Activated naive CD4-positive, alpha-beta T cell treated with anti-CD3 and anti-CD28 coated beads, Interleukin-2, amount 50 U/mL, for 24 hours (primary cell): ENCODE data around the gene HOXB4.

Experiments
- H3K27ac Mint-ChIP-seq: one replicate; pipeline ENCODE4 v1.8.0; 2021; ENCODE audit warnings: mild to moderate bottlenecking, mixed read lengths
- H3K27me3 Mint-ChIP-seq: one replicate; pipeline ENCODE4 v1.8.0; 2021; ENCODE audit warnings: mixed read lengths
- H3K36me3 Mint-ChIP-seq: one replicate; pipeline ENCODE4 v1.8.0; 2021; ENCODE audit warnings: mixed read lengths
- H3K4me1 Mint-ChIP-seq: one replicate; pipeline ENCODE4 v1.8.0; 2021; ENCODE audit warnings: mixed read lengths
- H3K4me3 Mint-ChIP-seq: one replicate; pipeline ENCODE4 v1.8.0; 2021; ENCODE audit warnings: mild to moderate bottlenecking, mixed read lengths
- H3K9me3 Mint-ChIP-seq: one replicate; pipeline ENCODE4 v1.8.0; 2021; ENCODE audit warnings: mixed read lengths

Gene HOXB4

GRCh38 chr17:48565022-48565554 is 13.1 kb downstream of the HOXB4 start:
- H3K27ac Mint-ChIP-seq: peak overlapping the region; percentile 75
- peaks cover 6% of the 10 kb centered on the region for H3K27me3 Mint-ChIP-seq
- no peak overlapping the region for H3K4me3 Mint-ChIP-seq
- peaks cover 24% of the 10 kb centered on the region for H3K4me1 Mint-ChIP-seq
- H3K9me3 Mint-ChIP-seq: no peaks in the 10 kb centered on the region
- H3K36me3 Mint-ChIP-seq: peaks cover 3% of the 10 kb centered on the region

DNA sequence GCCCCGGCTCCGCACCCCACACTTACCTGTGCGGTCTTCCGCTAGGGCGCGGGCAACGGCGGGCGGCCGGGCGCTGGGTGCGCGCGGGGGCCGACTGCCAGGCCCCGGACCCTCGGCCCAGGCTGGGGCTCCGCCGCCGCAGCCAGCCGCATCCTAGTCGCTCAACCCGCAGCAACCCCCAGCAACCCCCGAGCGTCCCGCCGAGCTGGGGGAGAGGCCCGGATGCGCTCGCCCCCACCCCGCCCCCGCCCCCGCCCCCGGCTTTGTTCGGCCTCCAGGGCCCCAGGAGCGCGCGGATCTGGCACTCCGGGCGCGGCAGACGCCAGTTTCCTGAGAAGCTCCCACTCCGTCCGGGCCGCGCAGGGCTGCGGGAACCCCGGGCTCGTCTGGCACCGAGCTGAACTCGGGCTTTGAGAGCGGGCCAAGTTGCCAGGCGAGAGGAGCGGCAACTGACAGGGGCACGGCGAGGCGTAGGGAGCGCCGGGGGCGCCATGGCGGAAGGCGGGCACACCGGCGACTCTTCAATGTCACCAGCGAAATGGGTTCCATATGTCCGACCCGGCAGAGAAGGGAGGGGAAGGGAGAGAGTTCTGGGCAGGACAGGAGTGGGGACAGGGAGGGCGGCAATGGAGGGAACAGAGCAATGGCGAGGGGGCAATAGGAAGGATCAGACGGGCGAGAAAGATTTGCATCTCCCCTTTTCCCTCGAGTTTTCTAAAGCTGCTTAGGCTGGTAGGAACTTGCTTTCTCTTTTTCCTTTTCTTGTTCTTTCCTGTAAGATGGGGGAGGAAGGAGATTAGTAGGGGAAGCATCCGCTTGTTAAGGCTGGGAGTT is 13.7 kb downstream of the HOXB4 start:
- peak overlapping the region; percentile 75 for H3K27ac Mint-ChIP-seq
- peaks cover 3% of the 10 kb centered on the region for H3K36me3 Mint-ChIP-seq
- no peaks in the 10 kb centered on the region for H3K9me3 Mint-ChIP-seq
- peaks cover 24% of the 10 kb centered on the region for H3K4me1 Mint-ChIP-seq
- no peak overlapping the region for H3K4me3 Mint-ChIP-seq
- peaks cover 6% of the 10 kb centered on the region for H3K27me3 Mint-ChIP-seq

DNA sequence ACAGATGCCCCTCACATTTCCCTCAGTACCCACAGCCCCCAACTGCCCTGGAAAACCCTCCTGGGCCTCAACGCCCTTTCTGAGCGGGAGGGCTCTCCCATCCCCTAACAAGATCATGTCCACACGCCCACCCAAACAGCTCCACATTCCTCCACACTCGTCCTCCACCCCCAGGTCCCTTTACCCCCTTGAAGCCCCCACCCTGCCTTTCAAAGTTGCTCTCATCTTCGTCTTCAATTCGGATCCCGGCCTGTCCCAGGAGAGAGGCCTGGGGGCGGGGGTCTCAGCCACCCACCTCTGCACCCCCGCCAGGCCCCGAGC is 14.3 kb downstream of the HOXB4 start:
- Mint-ChIP-seq H3K27me3 (peaks cover 4% of the 10 kb centered on the region), H3K36me3 (peaks cover 3% of the 10 kb centered on the region), H3K9me3 (no peaks in the 10 kb centered on the region), H3K4me1 (peaks cover 21% of the 10 kb centered on the region), H3K27ac (no peak overlapping the region), H3K4me3 (no peak overlapping the region)

- Mint-ChIP-seq H3K9me3 (no peaks in the 10 kb centered on the region), H3K4me3 (no peak overlapping the region), H3K4me1 (peaks cover 17% of the 10 kb centered on the region), H3K27ac (no peak overlapping the region), H3K36me3 (peaks cover 3% of the 10 kb centered on the region), H3K27me3 (peaks cover 2% of the 10 kb centered on the region)
These were observed 14.7 kb downstream of the HOXB4 start for GRCh38 chr17:48563385-48563838.

GRCh38 chr17:48562934-48563333 is 15.2 kb downstream of the HOXB4 start:
- no peak overlapping the region for H3K27ac Mint-ChIP-seq
- peaks cover 15% of the 10 kb centered on the region for H3K4me1 Mint-ChIP-seq
- H3K27me3 Mint-ChIP-seq: no peaks in the 10 kb centered on the region
- no peak overlapping the region for H3K4me3 Mint-ChIP-seq
- H3K9me3 Mint-ChIP-seq: no peaks in the 10 kb centered on the region
- peaks cover 3% of the 10 kb centered on the region for H3K36me3 Mint-ChIP-seq

DNA sequence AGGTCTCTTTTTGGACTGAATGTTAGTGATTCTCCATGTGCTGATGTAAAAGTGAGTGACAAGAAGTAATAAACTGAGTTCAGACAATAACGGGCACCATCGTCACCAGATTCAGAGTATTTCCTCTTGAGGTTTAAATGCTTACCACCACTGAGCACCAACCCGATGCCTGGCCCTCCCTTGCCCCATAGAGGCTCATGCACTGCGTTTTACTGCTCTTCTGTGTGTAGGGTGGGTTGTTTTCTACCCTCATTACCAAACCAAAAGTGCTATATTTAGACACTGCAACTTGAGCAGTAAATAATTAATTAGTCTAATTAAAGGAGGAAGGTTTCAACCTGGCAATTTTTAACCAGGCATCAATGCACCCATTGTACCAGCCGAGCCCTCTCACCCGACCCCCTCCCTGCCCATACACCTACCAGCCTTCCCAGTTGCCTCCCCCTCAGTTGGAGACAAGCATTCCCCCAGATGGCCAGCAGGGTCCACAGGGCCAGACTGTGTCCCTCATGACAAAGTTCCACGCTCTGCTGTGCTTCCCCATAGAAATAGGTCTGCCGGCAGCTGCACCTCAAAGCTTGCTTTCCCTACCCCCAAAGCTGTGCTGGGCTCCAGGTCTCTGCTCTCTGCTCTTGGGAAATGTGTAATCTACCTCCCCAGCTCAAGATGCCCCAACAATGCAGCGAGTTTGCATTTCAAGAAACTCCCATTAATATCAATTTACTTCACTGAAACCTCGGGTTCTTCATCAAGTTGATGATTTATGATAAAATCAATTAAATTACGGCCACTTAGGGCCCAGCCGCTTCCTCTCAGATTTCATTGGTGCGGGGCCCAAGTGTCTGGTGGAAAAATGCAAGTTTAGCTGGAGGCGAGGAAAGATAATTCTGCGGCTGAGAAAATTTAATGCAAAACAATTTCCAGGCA is 16.0 kb downstream of the HOXB4 start:
- peaks cover 3% of the 10 kb centered on the region for H3K36me3 Mint-ChIP-seq
- peaks cover 15% of the 10 kb centered on the region for H3K4me1 Mint-ChIP-seq
- H3K27me3 Mint-ChIP-seq: no peaks in the 10 kb centered on the region
- no peak overlapping the region for H3K4me3 Mint-ChIP-seq
- H3K27ac Mint-ChIP-seq: no peak overlapping the region
- H3K9me3 Mint-ChIP-seq: no peaks in the 10 kb centered on the region

DNA sequence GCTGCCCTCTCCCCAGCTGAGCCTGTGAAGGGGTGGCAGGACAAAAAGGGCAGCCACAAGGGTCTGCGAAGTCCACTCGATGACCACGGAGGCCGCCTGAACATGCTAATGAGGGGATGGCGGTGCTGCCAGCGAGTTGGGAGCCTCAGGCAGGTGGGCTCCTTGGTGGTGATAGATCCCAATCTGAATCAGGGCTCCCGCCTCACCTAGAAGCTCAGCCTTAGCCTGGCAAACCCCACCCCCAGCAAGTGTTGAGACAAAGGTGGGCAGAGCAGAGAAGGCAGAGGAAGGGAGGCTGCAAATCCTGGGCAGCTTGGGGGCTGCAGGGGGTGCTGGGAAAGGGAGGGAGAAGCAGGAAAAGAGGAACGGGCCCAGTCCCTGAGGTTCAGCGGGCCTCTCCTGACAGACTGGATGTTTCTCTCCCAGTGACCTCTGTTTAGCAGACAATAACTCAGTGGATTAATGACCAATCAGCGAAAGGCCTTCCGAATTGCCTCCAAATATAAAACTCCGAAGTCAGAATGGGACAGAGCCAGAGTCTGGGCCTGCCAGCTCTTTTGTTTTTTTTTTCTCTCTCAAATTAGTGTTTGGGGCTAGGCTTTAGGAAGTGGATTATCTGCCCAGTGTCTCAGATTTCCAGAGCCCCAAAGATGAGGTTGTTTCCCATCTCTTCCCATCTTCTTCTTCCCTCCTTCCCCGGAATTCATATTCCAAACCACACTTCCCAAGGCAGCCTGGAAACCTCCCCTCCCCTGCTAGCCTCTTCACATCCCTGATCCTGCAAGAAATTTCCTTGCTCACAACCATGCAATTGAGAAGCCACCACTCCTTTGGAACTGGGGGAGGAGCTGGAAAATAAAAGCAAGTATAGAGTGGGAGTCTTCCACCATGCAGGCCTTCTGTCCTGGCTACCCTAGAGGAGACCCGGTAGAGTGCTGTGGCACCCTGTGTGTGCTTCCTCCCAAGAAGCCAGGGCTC is 18.0 kb downstream of the HOXB4 start:
- Mint-ChIP-seq H3K4me1 (peaks cover 29% of the 10 kb centered on the region), H3K27ac (peak overlapping the region; percentile 41), H3K36me3 (peaks cover 3% of the 10 kb centered on the region), H3K9me3 (no peaks in the 10 kb centered on the region), H3K4me3 (no peak overlapping the region), H3K27me3 (peaks cover under 1% of the 10 kb centered on the region)

DNA sequence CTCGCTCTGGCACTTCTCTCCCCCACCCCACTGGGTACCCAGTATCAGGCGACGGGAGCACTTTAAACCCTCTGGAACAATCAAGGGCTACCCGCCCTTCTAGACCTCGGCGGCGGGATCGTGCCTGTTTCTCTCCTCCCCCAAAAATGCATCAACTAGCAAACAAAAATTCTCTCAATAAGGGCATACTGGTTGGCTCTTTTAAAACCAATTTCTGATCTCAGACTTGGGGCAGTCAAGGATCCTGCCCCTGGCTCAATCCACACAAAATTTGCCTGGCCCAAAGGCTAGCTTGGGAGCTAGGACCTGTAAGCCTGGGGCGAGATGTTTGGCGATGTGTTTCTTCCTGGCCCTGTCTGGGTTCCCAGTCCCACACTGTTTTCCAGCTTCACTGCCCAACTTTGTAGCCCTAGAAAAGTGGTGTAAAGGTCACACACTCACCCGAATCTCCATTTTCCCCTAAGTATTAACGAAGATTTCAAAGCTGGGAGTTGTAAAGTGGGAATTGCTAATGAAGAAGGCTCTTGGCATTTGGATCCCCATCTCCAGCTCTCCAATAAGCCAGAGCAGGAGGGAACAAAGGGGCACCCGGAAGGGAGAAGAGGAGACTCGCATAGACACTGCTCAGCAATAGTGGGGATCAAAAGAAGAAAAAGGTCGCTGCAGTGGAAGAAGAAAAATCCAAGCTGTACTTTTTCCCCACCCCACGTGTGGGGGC is 18.9 kb downstream of the HOXB4 start:
- H3K4me1 Mint-ChIP-seq: peaks cover 31% of the 10 kb centered on the region
- H3K27me3 Mint-ChIP-seq: peaks cover 1% of the 10 kb centered on the region
- H3K4me3 Mint-ChIP-seq: no peak overlapping the region
- no peaks in the 10 kb centered on the region for H3K9me3 Mint-ChIP-seq
- H3K36me3 Mint-ChIP-seq: peaks cover 3% of the 10 kb centered on the region
- H3K27ac Mint-ChIP-seq: no peak overlapping the region

DNA sequence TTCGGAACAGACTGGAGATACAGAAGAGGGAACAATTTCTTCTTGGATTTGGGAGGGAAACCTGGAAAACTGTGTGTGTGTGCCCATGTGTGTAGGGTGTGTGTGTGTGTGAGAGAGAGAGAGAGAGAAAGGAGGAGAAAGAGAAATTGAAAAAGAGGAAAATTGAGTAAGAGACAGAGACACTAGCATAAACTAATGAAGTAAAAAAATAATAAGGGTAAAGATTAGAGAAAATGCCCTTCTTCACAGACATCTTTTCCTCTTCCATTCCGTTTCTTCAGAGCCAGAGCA is 19.4 kb downstream of the HOXB4 start:
- H3K36me3 Mint-ChIP-seq: peaks cover 3% of the 10 kb centered on the region
- peaks cover 31% of the 10 kb centered on the region for H3K4me1 Mint-ChIP-seq
- no peaks in the 10 kb centered on the region for H3K9me3 Mint-ChIP-seq
- peaks cover 1% of the 10 kb centered on the region for H3K27me3 Mint-ChIP-seq
- H3K4me3 Mint-ChIP-seq: no peak overlapping the region
- H3K27ac Mint-ChIP-seq: no peak overlapping the region

- Mint-ChIP-seq H3K4me3 (no peak overlapping the region), H3K27me3 (peaks cover 1% of the 10 kb centered on the region), H3K36me3 (peaks cover 3% of the 10 kb centered on the region), H3K27ac (no peak overlapping the region), H3K4me1 (peaks cover 31% of the 10 kb centered on the region), H3K9me3 (no peaks in the 10 kb centered on the region)
These were observed 19.9 kb downstream of the HOXB4 start for GRCh38 chr17:48558057-48558830.

DNA sequence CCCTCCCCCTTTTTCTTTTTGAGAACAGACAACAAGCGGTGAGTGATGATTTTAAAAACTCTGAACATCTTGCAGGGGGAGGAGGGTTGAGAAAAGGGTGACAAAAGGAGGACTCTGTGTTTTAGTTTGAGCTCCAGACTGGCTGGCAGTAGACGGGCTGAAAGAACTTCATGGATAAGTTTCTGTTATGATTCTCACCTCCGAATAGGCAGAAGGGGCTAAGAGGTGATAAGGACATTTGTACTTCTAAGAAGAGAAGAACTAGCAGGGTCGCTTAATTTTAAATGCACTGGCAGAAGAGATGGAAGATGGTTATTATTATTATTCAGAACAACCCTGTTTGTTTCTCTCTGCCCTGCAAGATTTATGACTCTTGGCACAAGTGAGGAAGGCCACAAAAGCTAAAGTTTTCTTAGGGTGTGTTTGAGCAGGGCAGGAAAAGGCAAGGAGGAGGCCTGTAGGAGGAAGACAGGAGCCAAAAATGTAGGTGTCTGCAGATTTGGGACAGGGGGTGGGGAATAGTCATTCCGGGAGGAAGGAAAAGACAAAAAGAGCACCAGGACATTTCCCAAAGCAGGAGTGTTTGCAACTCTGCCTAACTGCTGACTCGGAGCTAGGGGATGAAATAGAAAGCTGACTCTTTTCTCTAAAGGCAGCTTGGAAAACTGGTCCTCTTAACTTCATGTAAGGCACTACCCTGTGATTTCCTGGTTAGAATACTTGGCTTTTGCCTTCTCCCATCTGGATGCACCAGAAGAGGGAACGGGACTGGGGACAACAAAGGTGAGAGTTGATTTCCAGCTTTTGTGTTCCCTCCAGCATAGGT is 21.4 kb downstream of the HOXB4 start:
- Mint-ChIP-seq H3K4me1 (peaks cover 23% of the 10 kb centered on the region), H3K36me3 (peaks cover 3% of the 10 kb centered on the region), H3K9me3 (no peaks in the 10 kb centered on the region), H3K4me3 (peak overlapping the region; percentile 76), H3K27me3 (peaks cover 1% of the 10 kb centered on the region), H3K27ac (no peak overlapping the region)

GRCh38 chr17:48556229-48556575 is 21.9 kb downstream of the HOXB4 start:
- peaks cover 1% of the 10 kb centered on the region for H3K27me3 Mint-ChIP-seq
- H3K36me3 Mint-ChIP-seq: peaks cover 2% of the 10 kb centered on the region
- H3K9me3 Mint-ChIP-seq: no peaks in the 10 kb centered on the region
- H3K27ac Mint-ChIP-seq: no peak overlapping the region
- H3K4me1 Mint-ChIP-seq: peaks cover 17% of the 10 kb centered on the region
- H3K4me3 Mint-ChIP-seq: peak overlapping the region; percentile 76
